ENCODE data around the gene TRAPPC4.

DNA sequence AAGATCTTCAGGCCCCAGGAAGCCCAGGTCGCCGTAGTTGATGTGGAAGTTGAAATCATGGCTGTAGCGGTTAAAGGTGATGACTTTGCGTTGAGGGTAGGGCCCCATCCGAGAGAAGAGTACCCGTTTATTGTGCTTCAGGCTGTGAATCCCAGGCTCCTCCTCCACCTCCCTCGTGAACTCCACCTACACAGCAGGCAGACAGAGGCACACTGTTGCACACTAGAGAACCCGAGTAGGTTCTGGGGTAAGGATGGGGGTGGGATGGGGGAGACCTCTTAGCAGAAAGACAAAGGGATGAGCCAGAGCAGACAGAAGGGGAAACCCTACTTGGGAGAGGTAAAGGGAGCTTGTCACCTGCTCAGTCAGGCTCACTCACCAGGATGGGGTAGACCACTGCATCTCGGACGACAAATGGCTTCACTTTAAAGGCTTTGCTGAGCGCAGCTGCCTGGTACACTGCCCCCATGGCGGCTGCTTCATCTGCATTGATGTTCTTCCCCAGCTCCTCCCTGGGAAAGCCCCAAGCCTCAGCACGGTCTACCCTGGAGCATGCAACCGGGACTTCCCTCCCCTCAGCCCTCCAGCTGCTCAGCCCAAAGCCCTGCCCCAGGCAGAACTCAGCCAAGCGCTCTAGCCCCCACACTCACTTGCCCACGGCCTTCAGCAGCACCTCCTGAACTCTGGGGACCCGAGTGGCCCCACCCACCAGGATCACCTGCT is 33.0 kb downstream of the TRAPPC4 start:
- TF ChIP-seq, protein P1, sequence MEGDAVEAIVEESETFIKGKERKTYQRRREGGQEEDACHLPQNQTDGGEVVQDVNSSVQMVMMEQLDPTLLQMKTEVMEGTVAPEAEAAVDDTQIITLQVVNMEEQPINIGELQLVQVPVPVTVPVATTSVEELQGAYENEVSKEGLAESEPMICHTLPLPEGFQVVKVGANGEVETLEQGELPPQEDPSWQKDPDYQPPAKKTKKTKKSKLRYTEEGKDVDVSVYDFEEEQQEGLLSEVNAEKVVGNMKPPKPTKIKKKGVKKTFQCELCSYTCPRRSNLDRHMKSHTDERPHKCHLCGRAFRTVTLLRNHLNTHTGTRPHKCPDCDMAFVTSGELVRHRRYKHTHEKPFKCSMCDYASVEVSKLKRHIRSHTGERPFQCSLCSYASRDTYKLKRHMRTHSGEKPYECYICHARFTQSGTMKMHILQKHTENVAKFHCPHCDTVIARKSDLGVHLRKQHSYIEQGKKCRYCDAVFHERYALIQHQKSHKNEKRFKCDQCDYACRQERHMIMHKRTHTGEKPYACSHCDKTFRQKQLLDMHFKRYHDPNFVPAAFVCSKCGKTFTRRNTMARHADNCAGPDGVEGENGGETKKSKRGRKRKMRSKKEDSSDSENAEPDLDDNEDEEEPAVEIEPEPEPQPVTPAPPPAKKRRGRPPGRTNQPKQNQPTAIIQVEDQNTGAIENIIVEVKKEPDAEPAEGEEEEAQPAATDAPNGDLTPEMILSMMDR (IDR thresholded peaks at IDR 0.05; ENCODE audit: insufficient read depth, low read length): no peak
- no peak for TF ChIP-seq POLR2AphosphoS5 (IDR thresholded peaks at IDR 0.05; ENCODE audit: low read depth)

Data from HL-60 (cell line).